DMS153 (cell line): ENCODE data around the gene BCR.

Experiments
- DNase-seq: peaks from one replicate; lab custom pipeline; 2025; lab: John Stamatoyannopoulos, UW

Gene BCR

GRCh38 chr22:23151827-23152226 is 28.5 kb upstream of the BCR start:
- DNase-seq, result no peak

- no peak for DNase-seq
These were observed 27.8 kb upstream of the BCR start for GRCh38 chr22:23152238-23153114.

GRCh38 chr22:23153994-23154393 is 26.3 kb upstream of the BCR start:
- DNase-seq, result no peak

DNA sequence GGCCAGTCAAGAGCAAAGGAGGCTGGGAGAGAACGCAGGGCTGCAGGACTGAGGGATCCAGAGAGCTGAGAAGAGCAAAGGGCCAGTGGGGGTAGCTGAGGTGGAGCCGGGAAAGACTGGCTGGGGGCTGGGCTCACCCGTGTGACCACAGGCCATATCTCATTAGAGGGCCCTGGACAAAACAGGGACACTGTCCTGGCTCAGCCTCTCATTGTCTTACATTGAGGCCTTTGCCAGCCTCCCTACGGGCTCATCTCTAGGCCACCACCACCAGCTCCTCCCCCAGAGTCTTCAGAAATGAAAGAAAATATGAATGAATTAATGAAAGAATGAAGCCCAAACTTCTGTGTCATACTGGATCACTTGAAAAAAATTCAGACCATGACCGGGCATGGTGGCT is 25.8 kb upstream of the BCR start:
- DNase-seq, result no peak

- DNase-seq, result no peak
These were observed 25.2 kb upstream of the BCR start for GRCh38 chr22:23155143-23155542.

DNA sequence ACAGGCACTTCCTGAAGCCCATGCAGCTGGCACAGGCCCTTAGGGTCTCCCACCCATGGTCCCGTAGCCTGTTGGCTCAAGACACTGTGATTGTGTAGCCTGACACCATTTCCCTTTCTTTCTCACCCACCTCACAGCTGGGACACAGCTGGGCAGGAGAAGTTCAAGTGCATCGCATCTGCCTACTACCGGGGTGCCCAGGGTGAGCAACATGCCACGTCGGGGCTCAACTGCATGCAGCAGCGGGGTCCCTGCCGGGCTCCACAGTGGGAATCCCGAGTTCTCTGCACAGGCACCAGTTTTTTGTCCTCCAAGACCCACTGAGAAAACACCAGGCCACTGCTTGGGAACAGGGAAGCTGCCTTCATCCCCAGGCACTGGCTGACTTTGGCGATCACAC is 24.5 kb upstream of the BCR start:
- no peak for DNase-seq

DNA sequence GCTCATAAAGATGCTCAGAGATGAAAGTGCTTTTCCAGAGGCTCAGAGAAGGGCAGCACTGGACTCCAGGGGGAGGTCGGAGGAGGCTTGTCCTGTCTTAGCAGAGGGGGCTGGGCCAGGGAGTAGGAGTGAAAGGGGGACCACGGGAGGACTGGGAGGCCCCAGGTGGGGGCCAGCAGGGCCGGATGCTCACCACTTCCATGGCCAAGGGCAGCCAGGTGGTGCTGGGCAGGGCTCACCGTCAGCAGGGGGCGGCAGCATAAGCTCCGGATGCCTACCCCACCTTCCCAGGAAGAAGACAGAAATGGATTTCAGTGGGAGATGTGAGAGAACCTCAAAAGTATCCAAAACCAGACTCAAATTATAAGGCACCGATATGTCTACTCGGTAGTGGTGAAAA is 24.0 kb upstream of the BCR start:
- DNase-seq, result no peak

DNA sequence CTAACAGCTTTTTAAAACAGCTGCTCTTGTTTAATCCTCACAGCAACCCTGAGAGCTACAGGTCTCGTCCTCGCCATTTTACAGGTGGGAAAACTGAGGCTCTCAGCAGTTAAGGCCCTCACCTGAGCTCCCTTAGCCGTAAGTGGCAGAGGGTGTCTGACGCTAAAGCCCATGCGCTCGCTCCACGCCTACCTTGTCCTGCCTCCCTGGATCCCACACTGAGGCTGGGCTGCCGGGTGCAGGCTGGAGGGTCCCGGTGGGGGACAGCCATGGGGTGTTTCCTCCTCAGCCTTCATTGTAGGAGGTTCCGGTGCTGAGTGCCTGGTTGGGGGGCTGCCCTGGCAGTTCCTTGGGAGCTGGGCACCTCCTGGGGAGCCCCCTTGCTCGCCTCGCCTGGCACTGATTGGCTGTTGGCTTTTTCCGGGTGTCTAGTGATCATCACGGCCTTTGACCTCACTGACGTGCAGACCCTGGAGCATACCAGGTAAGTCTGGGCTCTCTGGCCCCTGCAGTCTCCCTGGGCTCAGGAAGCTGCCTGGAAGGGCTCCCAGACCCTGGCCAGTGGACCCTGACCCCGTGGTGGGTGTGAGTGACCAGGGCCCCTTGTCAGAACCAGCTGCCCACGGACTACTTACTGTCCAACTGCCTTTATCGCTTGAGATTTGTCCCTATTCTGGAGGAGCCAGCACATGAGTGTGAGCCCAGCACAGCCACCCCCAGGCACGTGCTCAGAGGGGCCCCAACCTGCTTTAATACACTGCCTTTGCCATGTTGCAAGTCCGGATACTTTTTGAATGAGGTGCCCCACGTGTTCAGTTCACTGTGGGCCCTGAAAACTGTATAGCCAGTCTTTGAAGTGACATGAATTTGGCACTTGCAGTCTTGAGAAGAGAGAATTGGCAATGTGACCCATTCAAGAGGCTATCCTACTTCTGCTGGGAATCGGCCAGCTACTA is 22.5 kb upstream of the BCR start:
- DNase-seq, result no peak

DNA sequence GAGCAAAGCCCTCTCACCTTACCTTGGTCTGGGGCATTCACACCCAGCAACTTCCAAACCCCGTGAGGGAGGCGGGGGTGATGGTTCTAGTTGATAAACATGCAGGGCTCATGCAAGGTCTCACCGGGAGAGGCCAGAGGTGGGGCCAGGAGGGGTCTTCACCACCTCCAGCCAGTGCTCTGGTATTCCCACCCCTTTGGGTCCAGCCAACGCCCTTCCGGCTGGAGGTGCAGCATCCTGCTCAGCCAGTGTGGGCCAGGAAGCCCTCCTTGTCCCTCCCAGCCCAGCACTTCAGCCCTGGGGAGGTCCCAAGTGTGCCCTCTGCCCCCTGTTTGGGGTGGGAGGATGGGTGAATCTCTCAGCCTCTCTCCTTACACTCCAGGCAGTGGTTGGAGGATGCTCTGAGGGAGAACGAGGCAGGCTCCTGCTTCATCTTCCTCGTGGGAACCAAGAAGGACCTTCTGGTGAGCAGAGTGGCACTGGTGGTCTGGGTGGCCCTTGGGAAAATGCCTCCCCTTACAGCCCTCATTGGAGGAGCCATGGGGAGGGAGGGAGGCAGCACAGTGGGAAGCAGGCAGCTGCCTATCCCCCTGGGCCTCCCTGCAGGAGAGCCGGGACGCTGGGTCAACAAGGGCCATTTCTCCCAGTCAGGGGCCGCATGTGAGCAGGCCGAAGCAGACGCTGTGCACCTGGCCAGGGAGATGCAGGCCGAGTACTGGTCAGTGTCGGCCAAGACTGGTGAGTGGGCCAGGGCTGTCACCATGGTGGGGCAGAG is 21.6 kb upstream of the BCR start:
- DNase-seq, result no peak

DNA sequence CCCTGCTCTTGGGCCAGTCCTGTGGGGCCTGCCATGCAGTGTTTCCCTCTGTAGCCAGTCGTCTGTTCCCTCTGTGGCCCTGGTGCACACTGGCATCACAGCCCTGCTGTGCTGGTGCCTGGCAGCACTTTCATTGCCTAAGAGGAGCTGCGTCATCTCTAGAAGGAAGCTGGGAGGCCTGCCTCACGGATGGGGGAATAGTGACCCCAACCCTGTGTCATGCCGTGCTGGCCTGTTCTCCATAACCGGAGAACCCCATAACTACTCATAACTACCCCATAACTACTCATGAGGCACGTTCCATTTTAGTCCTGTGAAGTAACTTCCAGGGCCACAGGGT is 21.0 kb upstream of the BCR start:
- DNase-seq, result no peak

- no peak for DNase-seq
These were observed 19.3 kb upstream of the BCR start for GRCh38 chr22:23161029-23161428.

GRCh38 chr22:23161574-23161973 is 18.7 kb upstream of the BCR start:
- no peak for DNase-seq

DNA sequence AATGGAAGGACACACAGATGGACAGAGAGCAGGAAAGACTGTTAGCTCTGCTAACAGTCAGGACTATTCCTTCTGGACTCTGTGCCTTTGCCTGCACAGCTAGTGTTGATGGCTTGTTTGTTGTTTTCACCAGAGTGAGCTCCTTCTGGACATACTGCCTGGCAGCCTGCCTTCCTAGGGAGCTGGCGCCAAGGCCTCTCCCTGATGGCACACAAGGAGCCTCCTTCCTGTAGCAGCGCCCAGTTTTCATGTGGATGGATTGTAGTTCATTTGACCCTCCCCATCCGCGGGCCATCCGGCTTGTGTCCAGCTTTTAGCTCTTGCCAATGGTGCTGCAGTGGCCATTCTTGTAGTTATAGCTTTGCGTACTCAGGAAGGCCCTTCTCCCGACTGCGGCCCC is 16.6 kb upstream of the BCR start:
- no peak for DNase-seq

- DNase-seq, result no peak
These were observed 16.2 kb upstream of the BCR start for GRCh38 chr22:23164091-23164490.

GRCh38 chr22:23166042-23166831 is 14.1 kb upstream of the BCR start:
- no peak for DNase-seq

- no peak for DNase-seq
These were observed 13.3 kb upstream of the BCR start for GRCh38 chr22:23166841-23167616.

- DNase-seq, result no peak
These were observed 11.8 kb upstream of the BCR start for GRCh38 chr22:23168391-23169042.

DNA sequence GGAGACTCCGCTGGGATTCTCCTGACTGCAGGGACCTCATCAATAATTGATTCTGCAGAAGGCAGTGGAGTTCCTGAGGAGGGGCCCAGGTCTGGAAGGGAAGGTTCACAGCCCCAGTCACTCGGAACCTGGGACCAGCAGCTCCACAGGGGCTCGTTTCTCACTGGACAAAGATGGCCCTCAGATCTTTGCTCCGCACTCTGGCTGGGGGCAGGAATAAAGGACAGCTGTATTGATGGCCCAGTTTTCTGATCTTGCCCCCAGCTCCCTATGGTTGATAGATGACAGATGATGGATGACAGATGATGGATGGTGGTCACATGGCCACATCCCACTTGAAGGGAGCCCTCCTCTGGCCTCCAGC is 11.3 kb upstream of the BCR start:
- no peak for DNase-seq

GRCh38 chr22:23175817-23176644 is 4.3 kb upstream of the BCR start:
- DNase-seq, result no peak
